ENCODE measurements around the gene KCNC1.

The KCNC1 gene

GRCh38 chr11:17781221-17781620 lies 46.6 kb downstream of the KCNC1 start:
- TF ChIP-seq, protein P1, sequence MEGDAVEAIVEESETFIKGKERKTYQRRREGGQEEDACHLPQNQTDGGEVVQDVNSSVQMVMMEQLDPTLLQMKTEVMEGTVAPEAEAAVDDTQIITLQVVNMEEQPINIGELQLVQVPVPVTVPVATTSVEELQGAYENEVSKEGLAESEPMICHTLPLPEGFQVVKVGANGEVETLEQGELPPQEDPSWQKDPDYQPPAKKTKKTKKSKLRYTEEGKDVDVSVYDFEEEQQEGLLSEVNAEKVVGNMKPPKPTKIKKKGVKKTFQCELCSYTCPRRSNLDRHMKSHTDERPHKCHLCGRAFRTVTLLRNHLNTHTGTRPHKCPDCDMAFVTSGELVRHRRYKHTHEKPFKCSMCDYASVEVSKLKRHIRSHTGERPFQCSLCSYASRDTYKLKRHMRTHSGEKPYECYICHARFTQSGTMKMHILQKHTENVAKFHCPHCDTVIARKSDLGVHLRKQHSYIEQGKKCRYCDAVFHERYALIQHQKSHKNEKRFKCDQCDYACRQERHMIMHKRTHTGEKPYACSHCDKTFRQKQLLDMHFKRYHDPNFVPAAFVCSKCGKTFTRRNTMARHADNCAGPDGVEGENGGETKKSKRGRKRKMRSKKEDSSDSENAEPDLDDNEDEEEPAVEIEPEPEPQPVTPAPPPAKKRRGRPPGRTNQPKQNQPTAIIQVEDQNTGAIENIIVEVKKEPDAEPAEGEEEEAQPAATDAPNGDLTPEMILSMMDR (IDR thresholded peaks at IDR 0.05): no peak
- no peak overlapping the region for H3K4me3 ChIP-seq
- no peaks in the 10 kb centered on the region for H3K36me3 ChIP-seq
- no peaks in the 10 kb centered on the region for H3K27me3 ChIP-seq
- H3K4me1 ChIP-seq: no peaks in the 10 kb centered on the region
- no peak overlapping the region for H3K27ac ChIP-seq
- DNase-seq: no peak
- intact Hi-C loops (cut with DNase I; ENCODE audit: low total_unique reads): no loop called here
- H3K9me3 ChIP-seq: no peaks in the 10 kb centered on the region

- Histone ChIP-seq H3K36me3 (no peaks in the 10 kb centered on the region), H3K4me1 (no peaks in the 10 kb centered on the region), H3K4me3 (no peak overlapping the region), H3K27me3 (no peaks in the 10 kb centered on the region), H3K9me3 (no peaks in the 10 kb centered on the region), H3K27ac (no peak overlapping the region)
- DNase-seq: no peak
- TF ChIP-seq, protein P1 (IDR thresholded peaks at IDR 0.05): no peak
- intact Hi-C loops (cut with DNase I; ENCODE audit: low total_unique reads): no loop called here
Measured at GRCh38 chr11:17781626-17782025, 47.0 kb downstream of the KCNC1 start.

DNA sequence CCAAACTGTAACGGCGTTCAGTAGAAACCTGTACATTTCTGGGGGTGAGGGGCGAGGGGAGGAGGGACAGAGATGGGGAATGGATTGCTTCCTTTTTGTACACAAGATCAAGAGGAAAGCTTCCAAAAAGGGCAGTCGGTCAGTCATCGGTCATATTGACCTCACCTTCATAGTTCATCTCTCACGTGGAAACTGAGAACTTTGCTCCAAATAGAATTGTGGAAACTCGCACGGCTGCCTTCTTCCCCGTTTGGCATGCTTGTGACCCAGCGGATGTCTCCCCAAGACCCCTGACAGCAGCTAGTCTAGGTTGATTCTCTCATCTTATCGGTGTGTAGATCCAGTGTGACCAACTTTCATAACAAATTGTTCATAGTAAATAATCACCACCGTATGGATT lies 47.6 kb downstream of the KCNC1 start:
- no peak for DNase-seq
- intact Hi-C loops (cut with DNase I; ENCODE audit: low total_unique reads): no loop called here
- Histone ChIP-seq H3K27me3 (no peaks in the 10 kb centered on the region), H3K27ac (no peak overlapping the region), H3K4me3 (no peak overlapping the region), H3K9me3 (no peaks in the 10 kb centered on the region), H3K36me3 (peaks cover 0 to 2% (median 0%) of the 10 kb centered on the region in 3 donors), H3K4me1 (no peaks in the 10 kb centered on the region)
- TF ChIP-seq, protein P1 (IDR thresholded peaks at IDR 0.05): no peak

GRCh38 chr11:17782603-17783337 lies 48.2 kb downstream of the KCNC1 start:
- H3K27me3 ChIP-seq: no peaks in the 10 kb centered on the region
- no peak overlapping the region for H3K27ac ChIP-seq
- no peak for DNase-seq
- intact Hi-C loops (cut with DNase I; ENCODE audit: low total_unique reads): no loop called here
- no peaks in the 10 kb centered on the region for H3K9me3 ChIP-seq
- peaks cover 0 to 8% (median 4%) of the 10 kb centered on the region in 3 donors for H3K36me3 ChIP-seq
- H3K4me3 ChIP-seq: no peak overlapping the region
- no peaks in the 10 kb centered on the region for H3K4me1 ChIP-seq
- TF ChIP-seq, protein P1 (IDR thresholded peaks at IDR 0.05): no peak

GRCh38 chr11:17783878-17784277 lies 49.3 kb downstream of the KCNC1 start:
- DNase-seq: peak in 1 of 2 donors; percentile 17
- Histone ChIP-seq H3K36me3 (peaks cover 0 to 15% (median 4%) of the 10 kb centered on the region in 3 donors), H3K27ac (no peak overlapping the region), H3K4me1 (no peaks in the 10 kb centered on the region), H3K27me3 (no peaks in the 10 kb centered on the region), H3K9me3 (no peaks in the 10 kb centered on the region), H3K4me3 (no peak overlapping the region)
- intact Hi-C loops (cut with DNase I; ENCODE audit: low total_unique reads): no loop called here
- TF ChIP-seq, protein P1 (IDR thresholded peaks at IDR 0.05): no peak

All from tibial artery (tissue), 4 donors.